PFSK-1 (cell line): ENCODE results near the gene FBLN2.
A peak's percentile ranks its signal among the peaks of the same experiment; 100 is the strongest.

Source experiments
- FOXP2 ChIP-seq: optimal IDR thresholded peaks from 2 replicates; pipeline ENCODE3; 2011; ENCODE audit warnings: borderline replicate concordance, control low read depth, inconsistent platforms; ENCODE audit not compliant: insufficient read depth; ENCODE audit errors: extremely low read length, extremely low read depth
- POLR2AphosphoS5 ChIP-seq: IDR thresholded peaks from 2 replicates; pipeline ENCODE4 v1.6.1; 2012; ENCODE audit warnings: low read depth, mild to moderate bottlenecking, control low read depth, low read length, moderate library complexity
- SIN3A ChIP-seq: IDR thresholded peaks from 2 replicates; pipeline ENCODE4 v1.6.1; 2012; ENCODE audit warnings: mild to moderate bottlenecking, low read length, moderate library complexity, borderline replicate concordance; ENCODE audit not compliant: insufficient read depth
- TAF1 ChIP-seq: IDR thresholded peaks from 2 replicates; pipeline ENCODE4 v1.6.1; 2012; ENCODE audit warnings: low read length, control low read depth, borderline replicate concordance; ENCODE audit not compliant: insufficient read depth
- TF ChIP-seq, protein P1 (sequence below), 2 experiments: IDR thresholded peaks; 2 replicates each; pipeline versions ENCODE4 v1.6.1 to v1.8.0; 2011 to 2012; ENCODE audit warnings: low read depth in 2 of 2, low read length in 2 of 2, control low read depth in 1 of 2, inconsistent platforms in 1 of 2, mild to moderate bottlenecking in 1 of 2, moderate library complexity in 1 of 2; ENCODE audit not compliant: insufficient read depth in 1 of 2

FBLN2 gene

DNA sequence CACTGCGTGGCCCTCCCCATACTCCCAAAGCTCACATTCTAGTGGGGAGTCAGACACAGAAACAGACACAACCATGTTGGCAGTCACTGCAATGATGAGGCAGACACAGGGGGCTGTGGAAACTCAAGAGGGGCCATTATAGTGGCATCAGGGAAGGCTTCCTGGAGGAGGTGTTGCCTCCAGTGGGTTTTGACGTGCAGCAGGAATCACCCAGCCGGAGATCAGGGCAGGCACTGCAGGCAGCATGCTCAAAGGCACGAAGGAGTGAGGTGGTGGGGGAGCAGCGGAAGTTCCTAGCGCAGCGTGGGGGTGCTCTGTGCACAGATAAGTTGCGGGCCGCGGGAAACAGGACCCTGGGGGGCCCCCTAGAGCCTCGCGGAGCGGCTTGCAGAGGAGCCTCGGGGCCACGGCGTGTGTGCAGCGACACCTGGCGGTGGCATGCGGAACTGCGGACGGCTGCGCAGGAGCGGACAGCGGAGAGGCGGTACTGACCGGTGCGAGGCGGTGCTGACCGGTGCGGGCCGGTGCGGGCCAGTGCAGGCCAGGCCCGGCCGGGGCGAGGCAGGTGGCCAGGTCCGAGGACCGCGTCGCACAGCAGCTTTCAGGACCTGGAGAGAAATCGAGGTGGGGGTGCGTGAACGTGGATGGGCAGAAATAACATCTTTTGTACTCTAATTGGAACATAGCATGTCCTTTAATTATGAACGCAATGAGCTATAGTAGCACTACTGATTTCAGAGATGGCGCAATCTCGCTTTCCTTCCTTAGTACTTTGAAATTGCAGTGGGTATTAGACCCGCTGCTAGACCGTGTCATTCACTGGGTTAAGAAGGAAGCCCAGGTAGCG, 101.5 kb downstream of the FBLN2 start:
- no peak for TF ChIP-seq TAF1
- TF ChIP-seq, protein P1, sequence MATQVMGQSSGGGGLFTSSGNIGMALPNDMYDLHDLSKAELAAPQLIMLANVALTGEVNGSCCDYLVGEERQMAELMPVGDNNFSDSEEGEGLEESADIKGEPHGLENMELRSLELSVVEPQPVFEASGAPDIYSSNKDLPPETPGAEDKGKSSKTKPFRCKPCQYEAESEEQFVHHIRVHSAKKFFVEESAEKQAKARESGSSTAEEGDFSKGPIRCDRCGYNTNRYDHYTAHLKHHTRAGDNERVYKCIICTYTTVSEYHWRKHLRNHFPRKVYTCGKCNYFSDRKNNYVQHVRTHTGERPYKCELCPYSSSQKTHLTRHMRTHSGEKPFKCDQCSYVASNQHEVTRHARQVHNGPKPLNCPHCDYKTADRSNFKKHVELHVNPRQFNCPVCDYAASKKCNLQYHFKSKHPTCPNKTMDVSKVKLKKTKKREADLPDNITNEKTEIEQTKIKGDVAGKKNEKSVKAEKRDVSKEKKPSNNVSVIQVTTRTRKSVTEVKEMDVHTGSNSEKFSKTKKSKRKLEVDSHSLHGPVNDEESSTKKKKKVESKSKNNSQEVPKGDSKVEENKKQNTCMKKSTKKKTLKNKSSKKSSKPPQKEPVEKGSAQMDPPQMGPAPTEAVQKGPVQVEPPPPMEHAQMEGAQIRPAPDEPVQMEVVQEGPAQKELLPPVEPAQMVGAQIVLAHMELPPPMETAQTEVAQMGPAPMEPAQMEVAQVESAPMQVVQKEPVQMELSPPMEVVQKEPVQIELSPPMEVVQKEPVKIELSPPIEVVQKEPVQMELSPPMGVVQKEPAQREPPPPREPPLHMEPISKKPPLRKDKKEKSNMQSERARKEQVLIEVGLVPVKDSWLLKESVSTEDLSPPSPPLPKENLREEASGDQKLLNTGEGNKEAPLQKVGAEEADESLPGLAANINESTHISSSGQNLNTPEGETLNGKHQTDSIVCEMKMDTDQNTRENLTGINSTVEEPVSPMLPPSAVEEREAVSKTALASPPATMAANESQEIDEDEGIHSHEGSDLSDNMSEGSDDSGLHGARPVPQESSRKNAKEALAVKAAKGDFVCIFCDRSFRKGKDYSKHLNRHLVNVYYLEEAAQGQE (IDR thresholded peaks at IDR 0.05; ENCODE audit: insufficient read depth in 1 of 2, low read depth in 2 of 2, low read length in 2 of 2), result peak; percentile 46 to 64; a peak in 2 of 4 replicates

- no peak for TF ChIP-seq TAF1
- no peak for TF ChIP-seq POLR2AphosphoS5
- no peak for TF ChIP-seq FOXP2
- TF ChIP-seq SIN3A, result no peak
These were observed 102.1 kb downstream of the FBLN2 start for GRCh38 chr3:13651057-13651400.

GRCh38 chr3:13651775-13652428, 103.0 kb downstream of the FBLN2 start:
- TF ChIP-seq FOXP2 (no peak), TAF1 (no peak), POLR2AphosphoS5 (no peak), SIN3A (no peak)
- TF ChIP-seq, protein P1 (IDR thresholded peaks at IDR 0.05; ENCODE audit: insufficient read depth in 1 of 2, low read depth in 2 of 2, low read length in 2 of 2), result no peak

DNA sequence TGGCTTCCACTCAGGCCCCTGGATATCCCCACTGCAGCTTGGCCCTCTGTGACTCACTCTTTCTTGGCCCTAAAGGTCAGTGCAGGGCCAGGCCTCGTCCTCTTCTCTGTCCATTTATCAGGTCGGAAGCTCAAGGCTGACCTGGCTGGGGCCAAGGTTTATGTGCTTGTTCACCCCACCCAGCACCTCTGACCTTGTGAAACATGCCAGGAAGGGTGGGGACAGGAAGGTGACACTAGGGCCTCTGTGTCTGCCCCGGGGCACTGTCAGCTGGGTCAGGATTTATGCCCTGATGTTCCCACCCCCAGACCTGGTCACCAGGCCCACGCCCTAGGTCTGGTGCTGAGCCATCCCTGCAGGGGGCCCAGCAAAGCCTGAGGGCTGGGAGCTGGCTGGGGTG, 103.8 kb downstream of the FBLN2 start:
- no peak for TF ChIP-seq POLR2AphosphoS5
- TF ChIP-seq TAF1, result no peak
- TF ChIP-seq SIN3A, result no peak
- no peak for TF ChIP-seq FOXP2
- TF ChIP-seq, protein P1 (IDR thresholded peaks at IDR 0.05; ENCODE audit: insufficient read depth in 1 of 2, low read depth in 2 of 2, low read length in 2 of 2), result no peak

- TF ChIP-seq SIN3A, result no peak
- no peak for TF ChIP-seq POLR2AphosphoS5
- no peak for TF ChIP-seq FOXP2
- TF ChIP-seq, protein P1 (IDR thresholded peaks at IDR 0.05; ENCODE audit: insufficient read depth in 1 of 2, low read depth in 2 of 2, low read length in 2 of 2), result no peak
- no peak for TF ChIP-seq TAF1
These were observed 104.8 kb downstream of the FBLN2 start for GRCh38 chr3:13653631-13654279.
